GM19043 (cell line): ENCODE results near the gene MTMR6.

Experiments used
- ATAC-seq: cut with Tn5 transposase; IDR thresholded peaks from one replicate; pipeline ENCODE4 v1.9.1; 2021; ENCODE audit warnings: low read depth; ENCODE audit not compliant: unreplicated experiment

MTMR6 gene

GRCh38 chr13:25224151-25224550 is 63.1 kb downstream of the MTMR6 start:
- no peak for ATAC-seq

- ATAC-seq: no peak
Observed at GRCh38 chr13:25222740-25223139, 64.5 kb downstream of the MTMR6 start.

DNA sequence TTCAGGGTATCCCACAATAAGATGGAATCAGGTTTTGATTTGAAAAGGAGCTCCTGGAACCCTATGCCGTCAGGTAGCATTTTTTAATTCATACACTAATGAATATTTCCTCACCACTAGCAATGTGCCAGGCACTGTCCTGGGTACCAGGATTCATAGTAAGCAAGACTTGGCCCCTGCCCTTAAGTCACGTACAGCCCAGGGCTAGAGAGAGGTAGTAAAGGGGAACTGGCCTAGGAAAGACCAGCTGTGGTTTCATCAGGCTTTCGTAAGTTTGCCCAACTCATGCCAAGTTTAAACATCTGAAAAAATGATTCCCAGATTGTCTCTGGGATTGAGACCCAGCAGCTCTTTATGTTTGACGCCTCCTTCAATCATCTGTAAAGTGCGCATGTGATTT is 69.3 kb downstream of the MTMR6 start:
- no peak for ATAC-seq

- no peak for ATAC-seq
Observed at GRCh38 chr13:25217023-25217885, 70.0 kb downstream of the MTMR6 start.

DNA sequence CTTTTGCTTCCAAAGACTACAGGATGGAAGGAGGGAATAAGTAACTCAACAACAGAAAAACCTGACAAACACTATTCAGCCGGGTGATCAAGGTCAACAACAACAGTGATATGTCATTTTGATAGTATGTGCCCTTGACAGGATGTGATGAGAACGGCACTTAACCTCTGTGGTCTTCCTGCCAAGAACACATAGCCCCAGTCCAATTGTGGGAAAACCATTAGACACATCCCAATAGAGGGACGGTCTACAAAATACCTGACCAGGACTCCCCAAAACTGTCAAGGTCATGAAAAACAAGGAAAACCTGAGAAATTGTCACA is 72.1 kb downstream of the MTMR6 start:
- ATAC-seq: no peak

DNA sequence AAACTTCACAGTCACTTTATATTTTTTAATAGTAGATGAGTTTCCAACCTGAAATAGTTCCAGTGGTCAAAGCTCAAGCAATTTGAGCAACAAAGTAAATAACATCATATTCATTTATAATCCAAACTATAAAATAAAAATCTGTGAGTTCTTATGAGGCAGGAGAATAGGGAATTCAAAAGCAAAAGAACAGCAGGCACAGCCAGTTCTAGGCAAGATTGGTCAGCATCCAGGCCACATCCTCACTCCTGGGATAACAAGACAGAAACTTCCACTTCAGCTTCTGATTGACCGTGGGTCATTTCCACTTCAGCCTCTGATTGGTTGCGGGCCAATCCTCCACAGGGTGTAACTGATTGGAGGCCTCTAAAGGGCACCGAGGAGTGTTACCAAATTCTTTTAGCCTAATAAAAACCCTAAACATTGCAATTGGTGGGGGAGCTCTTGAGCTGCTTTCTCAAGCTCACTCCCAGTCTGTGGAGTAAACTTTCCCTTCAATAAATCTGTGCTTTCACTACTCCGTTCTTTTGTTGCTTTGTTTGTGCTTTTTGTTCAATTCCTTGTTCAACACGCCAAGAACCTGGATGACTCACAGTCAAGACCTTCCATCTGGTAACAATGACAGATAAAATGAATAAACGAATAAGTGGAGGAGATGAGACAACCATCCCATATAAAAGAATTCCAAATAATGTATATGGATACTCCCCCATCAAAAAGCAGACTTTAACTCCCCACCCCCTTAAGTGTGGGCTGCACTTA is 72.6 kb downstream of the MTMR6 start:
- no peak for ATAC-seq

- ATAC-seq: no peak
Observed at GRCh38 chr13:25213715-25214114, 73.6 kb downstream of the MTMR6 start.

GRCh38 chr13:25210842-25211569 is 76.3 kb downstream of the MTMR6 start:
- no peak for ATAC-seq

- no peak for ATAC-seq
Observed at GRCh38 chr13:25207291-25207810, 79.9 kb downstream of the MTMR6 start.

DNA sequence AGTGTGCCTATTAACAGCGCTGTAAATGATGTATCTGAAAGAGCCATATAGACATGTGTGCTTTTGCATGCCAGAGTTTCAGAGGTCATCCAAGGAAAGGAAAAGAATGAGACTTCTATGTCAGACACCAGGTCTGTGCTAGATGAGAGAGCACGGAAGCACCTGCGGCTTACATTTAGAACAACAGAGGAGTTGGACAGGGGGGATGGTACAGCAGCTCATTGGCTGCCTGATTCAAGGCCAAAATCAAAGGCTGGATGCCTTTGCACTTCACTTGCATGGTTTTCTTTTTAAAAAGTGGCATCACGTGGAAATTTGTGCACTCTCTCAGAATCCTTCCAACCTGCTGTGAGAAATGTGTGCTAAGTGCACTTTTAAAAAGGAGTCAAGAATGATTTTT is 82.4 kb downstream of the MTMR6 start:
- ATAC-seq: no peak

DNA sequence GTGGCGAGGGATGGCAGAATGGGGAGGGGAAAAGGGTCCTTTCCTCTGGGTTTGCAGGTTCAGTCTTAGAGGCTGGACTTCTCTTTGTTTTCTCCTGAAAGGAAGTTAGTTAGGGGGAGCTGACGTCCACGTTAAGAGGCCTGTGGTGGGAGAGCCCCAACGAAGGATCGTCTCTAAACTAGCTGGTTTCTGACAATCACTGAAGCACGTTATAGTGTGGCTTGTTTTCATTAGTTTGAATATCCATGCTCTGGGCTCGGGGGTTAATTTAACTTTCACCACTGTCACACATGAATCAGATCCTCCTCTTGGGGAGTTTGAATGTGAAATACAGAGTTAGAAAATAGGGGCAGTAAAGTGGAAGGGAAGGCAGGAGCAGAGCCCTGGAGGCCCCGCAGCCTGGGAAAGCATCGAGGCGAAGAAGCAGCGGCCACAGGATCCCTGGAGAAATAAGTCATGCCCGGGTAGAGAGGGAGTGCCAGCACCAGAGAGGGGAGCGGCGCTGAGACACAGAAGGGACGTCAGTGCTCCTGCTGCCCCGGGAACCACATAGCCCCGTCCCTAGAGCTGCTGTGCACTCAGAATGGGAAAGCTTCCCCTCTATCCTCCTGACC is 84.1 kb downstream of the MTMR6 start:
- no peak for ATAC-seq

GRCh38 chr13:25200783-25201182 is 86.5 kb downstream of the MTMR6 start:
- no peak for ATAC-seq

DNA sequence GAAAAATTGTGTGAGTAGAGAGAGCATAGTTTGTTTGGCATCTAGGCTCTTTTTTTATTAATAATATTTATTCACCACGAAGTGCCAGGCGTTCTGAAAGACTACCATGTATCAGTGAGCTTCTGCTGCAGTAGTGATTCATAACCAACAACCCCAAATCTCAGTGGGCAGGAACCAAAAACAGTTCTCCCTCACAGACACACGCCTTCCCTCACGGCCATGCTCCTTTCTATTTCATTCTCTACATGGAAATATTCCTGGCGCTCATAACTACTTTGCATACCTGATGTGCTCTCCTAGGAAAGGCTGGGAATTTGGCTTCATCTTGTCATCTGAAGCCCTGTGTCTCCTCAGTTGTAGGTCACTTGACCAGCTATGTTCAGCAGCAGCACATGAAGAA is 88.6 kb downstream of the MTMR6 start:
- ATAC-seq: no peak

- ATAC-seq: no peak
Observed at GRCh38 chr13:25196971-25197370, 90.3 kb downstream of the MTMR6 start.
